Neuronal stem cell (in vitro differentiated cells): ENCODE measurements around the gene PDE6B.

Experiments used
- DNase-seq: peaks from one replicate; pipeline ENCODE4 v3.0.0-alpha.2; 2013; ENCODE audit warnings: low spot score
- H2AFZ ChIP-seq: one replicate; pipeline ENCODE4 v1.6.1; 2013; ENCODE audit warnings: mild to moderate bottlenecking, low read length, inconsistent platforms
- H2AK5ac ChIP-seq: 2 replicates; pipeline ENCODE4 v1.6.1; 2013; ENCODE audit warnings: low read depth, mild to moderate bottlenecking, inconsistent platforms, low read length, moderate library complexity, mixed read lengths
- H2BK120ac ChIP-seq: 2 replicates; pipeline ENCODE4 v1.6.1; 2013; ENCODE audit warnings: low read depth, mild to moderate bottlenecking, inconsistent platforms, low read length, moderate library complexity, mixed read lengths
- H2BK12ac ChIP-seq: one replicate; pipeline ENCODE4 v1.6.1; 2013; ENCODE audit warnings: low read length, inconsistent platforms
- H2BK15ac ChIP-seq: 2 replicates; pipeline ENCODE4 v1.6.1; 2013; ENCODE audit warnings: mild to moderate bottlenecking, low read length, inconsistent platforms, mixed read lengths
- H2BK5ac ChIP-seq: one replicate; pipeline ENCODE4 v1.6.1; 2013; ENCODE audit warnings: inconsistent platforms, mild to moderate bottlenecking, low read length, moderate library complexity
- H3K14ac ChIP-seq: one replicate; pipeline ENCODE4 v1.6.1; 2013; ENCODE audit warnings: low read length, inconsistent platforms
- H3K18ac ChIP-seq: 2 replicates; pipeline ENCODE4 v1.6.1; 2013; ENCODE audit warnings: low read length, inconsistent platforms
- H3K23ac ChIP-seq: 2 replicates; pipeline ENCODE4 v1.6.1; 2013; ENCODE audit warnings: low read depth, mild to moderate bottlenecking, mixed read lengths, low read length, inconsistent platforms; ENCODE audit not compliant: poor library complexity
- H3K27ac ChIP-seq: replicated peaks from 3 replicates; pipeline ENCODE4 v1.5.1; 2013; ENCODE audit warnings: low read length, inconsistent platforms
- H3K27me3 ChIP-seq, 3 experiments: 2 replicates each; pipeline ENCODE4 v1.6.1; 2013; ENCODE audit warnings: low read length in 3 of 3, mild to moderate bottlenecking in 2 of 3, inconsistent platforms in 1 of 3, low read depth in 1 of 3, mixed read lengths in 1 of 3, moderate library complexity in 1 of 3; ENCODE audit not compliant: control insufficient read depth in 3 of 3, insufficient read depth in 3 of 3
- H3K36me3 ChIP-seq, 2 donors: replicated peaks in 1 of 2; 2 replicates each; pipeline ENCODE4 v1.6.1; 2013; ENCODE audit warnings: low read length in 2 of 2; ENCODE audit not compliant: control insufficient read depth in 2 of 2, insufficient read depth in 2 of 2
- H3K4ac ChIP-seq: 2 replicates; pipeline ENCODE4 v1.6.1; 2013; ENCODE audit warnings: inconsistent platforms, mild to moderate bottlenecking, low read length, moderate library complexity
- H3K4me1 ChIP-seq, 2 donors: 1 replicate in 1 of 2; 2 replicates in 1 of 2; pipeline ENCODE4 v1.6.1; 2013; ENCODE audit warnings: low read length in 2 of 2, low read depth in 1 of 2; ENCODE audit not compliant: control insufficient read depth in 2 of 2, insufficient read depth in 1 of 2
- H3K4me2 ChIP-seq: one replicate; pipeline ENCODE4 v1.6.1; 2013; ENCODE audit warnings: mild to moderate bottlenecking, low read length, inconsistent platforms; ENCODE audit not compliant: insufficient read depth, poor library complexity, severe bottlenecking
- H3K4me3 ChIP-seq, 2 donors: 2 replicates each; pipeline ENCODE4 v1.5.1; 2013; ENCODE audit warnings: low read length in 2 of 2, mild to moderate bottlenecking in 2 of 2, inconsistent platforms in 1 of 2, moderate library complexity in 1 of 2
- H3K79me1 ChIP-seq: one replicate; pipeline ENCODE4 v1.6.1; 2013; ENCODE audit warnings: low read depth, mild to moderate bottlenecking, inconsistent platforms, low read length, moderate library complexity
- H3K9ac ChIP-seq: one replicate; pipeline ENCODE4 v1.6.1; 2013; ENCODE audit warnings: mild to moderate bottlenecking, low read depth, low read length, inconsistent platforms; ENCODE audit not compliant: poor library complexity
- H3K9me3 ChIP-seq, 2 donors: replicated peaks in 1 of 2; 2 replicates each; pipeline versions ENCODE3 to v1.6.1; 2013; ENCODE audit warnings: low read length in 2 of 2, mild to moderate bottlenecking in 2 of 2, inconsistent platforms in 1 of 2, low read depth in 1 of 2, mixed read lengths in 1 of 2, moderate library complexity in 1 of 2; ENCODE audit not compliant: control insufficient read depth in 2 of 2, insufficient read depth in 1 of 2
- H4K8ac ChIP-seq: one replicate; pipeline ENCODE4 v1.6.1; 2013; ENCODE audit warnings: low read depth, mild to moderate bottlenecking, inconsistent platforms, low read length, moderate library complexity
- H4K91ac ChIP-seq: one replicate; pipeline ENCODE4 v1.6.1; 2013; ENCODE audit warnings: low read length, low read depth, mild to moderate bottlenecking, inconsistent platforms; ENCODE audit not compliant: poor library complexity
- WGBS, 2 donors: extraction: QIAGEN DNeasy Blood & Tissue Kit; methylation state at CpG; one replicate each; pipeline ENCODE4 v1.1.7; 2013; ENCODE audit warnings: missing lambda C conversion rate in 2 of 2, mixed read lengths in 1 of 2; ENCODE audit not compliant: insufficient read length in 2 of 2, insufficient replicate concordance in 1 of 2; ENCODE audit errors: extremely low coverage in 2 of 2; 5-methylcytosine and 5-hydroxymethylcytosine counted together

The PDE6B gene

DNA sequence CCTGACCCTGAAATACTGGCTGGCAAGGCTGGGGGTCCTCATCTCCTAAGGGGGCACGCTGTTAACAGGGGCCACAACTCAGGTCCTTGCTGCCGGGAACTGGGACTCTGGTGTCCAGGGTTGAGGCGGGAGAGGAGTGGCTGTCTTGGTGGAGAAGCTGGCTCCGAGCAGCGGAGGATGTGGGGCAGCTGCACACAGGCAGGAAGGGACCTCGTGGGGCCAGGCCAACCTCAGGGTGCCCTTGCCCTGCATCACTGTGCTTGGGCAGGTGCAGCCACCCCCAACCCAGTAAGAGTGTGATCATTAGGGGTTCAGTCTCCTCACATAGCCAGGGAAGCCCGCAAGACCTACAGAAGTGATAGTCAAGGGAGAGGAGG is 12.6 kb upstream of the PDE6B start:
- Histone ChIP-seq H2BK12ac (no peak overlapping the region), H3K4me2 (no peak overlapping the region), H2BK5ac (peak overlapping the region; percentile 45), H3K9me3 (peaks cover 0 to 7% of the 10 kb centered on the region in 2 donors), H2AK5ac (peak overlapping the region; percentile 11), H3K18ac (peak overlapping the region; percentile 50), H3K4me3 (no peak overlapping the region), H3K36me3 (no peaks in the 10 kb centered on the region), H3K27me3 (peaks cover 0 to 6% (median 0%) of the 10 kb centered on the region in 3 experiments), H2BK15ac (no peak overlapping the region), H3K79me1 (no peaks in the 10 kb centered on the region), H4K91ac (no peak overlapping the region), H3K14ac (peak overlapping the region; percentile 56), H3K4ac (no peak overlapping the region), H3K9ac (no peak overlapping the region), H3K27ac (no peak overlapping the region), H4K8ac (no peak overlapping the region), H2BK120ac (no peak overlapping the region), H3K23ac (peak overlapping the region; percentile 90), H3K4me1 (no peaks in the 10 kb centered on the region), H2AFZ (no peak overlapping the region)
- no CpG with 5 or more reads among the region's 7 CpGs for WGBS, 2 donors
- no peak for DNase-seq

DNA sequence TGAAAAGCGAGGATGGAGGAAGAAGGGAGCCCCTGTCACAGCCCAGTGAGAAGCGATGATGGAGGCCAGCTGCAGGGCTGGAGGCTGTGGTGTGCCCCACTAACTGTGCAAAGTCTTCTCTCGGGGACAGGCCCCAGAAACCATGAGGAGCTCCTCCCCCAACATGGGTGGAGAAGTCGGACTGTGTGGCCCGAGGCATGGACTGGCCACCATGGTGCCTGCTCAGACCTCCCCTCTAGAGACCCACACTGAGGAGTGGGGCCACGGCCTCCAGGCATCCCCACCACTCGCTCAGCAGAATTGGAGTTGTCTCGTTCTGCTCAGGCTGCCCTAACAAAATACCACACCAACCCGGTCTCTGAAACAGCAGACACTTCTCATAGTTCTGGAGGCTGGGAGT is 12.2 kb upstream of the PDE6B start:
- no peak for DNase-seq
- H3K14ac ChIP-seq: no peak overlapping the region
- no peak overlapping the region for H4K8ac ChIP-seq
- no peak overlapping the region for H2AK5ac ChIP-seq
- H3K36me3 ChIP-seq: no peaks in the 10 kb centered on the region
- no peak overlapping the region for H4K91ac ChIP-seq
- H3K79me1 ChIP-seq: no peaks in the 10 kb centered on the region
- no peak overlapping the region for H3K4me2 ChIP-seq
- H2AFZ ChIP-seq: no peak overlapping the region
- WGBS, 2 donors: no CpG with 5 or more reads among the region's 9 CpGs
- no peak overlapping the region for H3K4ac ChIP-seq
- no peak overlapping the region for H2BK5ac ChIP-seq
- H3K4me1 ChIP-seq: no peaks in the 10 kb centered on the region
- no peak overlapping the region for H3K27ac ChIP-seq
- peaks cover 0 to 7% of the 10 kb centered on the region in 2 donors for H3K9me3 ChIP-seq
- H3K23ac ChIP-seq: peak overlapping the region; percentile 90
- no peak overlapping the region for H2BK120ac ChIP-seq
- no peak overlapping the region for H3K9ac ChIP-seq
- no peak overlapping the region for H2BK12ac ChIP-seq
- peak overlapping the region; percentile 29 for H3K18ac ChIP-seq
- H2BK15ac ChIP-seq: no peak overlapping the region
- peaks cover 0 to 6% (median 0%) of the 10 kb centered on the region in 3 experiments for H3K27me3 ChIP-seq
- no peak overlapping the region for H3K4me3 ChIP-seq

DNA sequence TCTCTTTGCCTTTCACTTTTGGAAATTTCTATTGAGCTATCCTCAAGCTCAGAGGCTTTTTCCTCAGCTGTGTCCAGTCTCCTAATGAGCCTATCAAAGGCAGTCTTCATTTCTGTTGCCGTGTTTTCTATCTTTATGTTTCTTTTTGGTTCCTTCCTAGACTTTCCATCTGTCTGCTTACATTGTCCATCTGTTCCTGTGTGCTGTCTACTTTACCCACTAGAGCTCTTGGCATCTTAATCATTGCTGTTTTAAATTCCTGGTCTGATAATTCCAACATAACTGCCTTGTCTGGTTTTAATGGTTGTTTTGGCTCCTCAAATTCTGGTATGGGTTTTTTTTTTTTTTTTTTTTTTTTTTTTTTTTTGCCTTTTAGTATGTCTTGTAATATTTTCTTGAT is 9.3 kb upstream of the PDE6B start:
- Histone ChIP-seq H3K14ac (no peak overlapping the region), H2BK12ac (no peak overlapping the region), H2AK5ac (no peak overlapping the region), H3K4me1 (no peaks in the 10 kb centered on the region), H3K23ac (no peak overlapping the region), H3K18ac (no peak overlapping the region), H3K36me3 (no peaks in the 10 kb centered on the region), H2BK15ac (no peak overlapping the region), H3K9ac (no peak overlapping the region), H3K9me3 (no peaks in the 10 kb centered on the region), H4K91ac (no peak overlapping the region), H2BK120ac (no peak overlapping the region), H3K27me3 (peaks cover 0 to 6% (median 0%) of the 10 kb centered on the region in 3 experiments), H4K8ac (no peak overlapping the region), H2AFZ (no peak overlapping the region), H3K4ac (no peak overlapping the region), H3K27ac (no peak overlapping the region), H3K4me3 (no peak overlapping the region), H2BK5ac (no peak overlapping the region), H3K79me1 (no peaks in the 10 kb centered on the region), H3K4me2 (no peak overlapping the region)
- no CpG with 5 or more reads among the region's 1 CpG for WGBS, 2 donors
- DNase-seq: no peak

DNA sequence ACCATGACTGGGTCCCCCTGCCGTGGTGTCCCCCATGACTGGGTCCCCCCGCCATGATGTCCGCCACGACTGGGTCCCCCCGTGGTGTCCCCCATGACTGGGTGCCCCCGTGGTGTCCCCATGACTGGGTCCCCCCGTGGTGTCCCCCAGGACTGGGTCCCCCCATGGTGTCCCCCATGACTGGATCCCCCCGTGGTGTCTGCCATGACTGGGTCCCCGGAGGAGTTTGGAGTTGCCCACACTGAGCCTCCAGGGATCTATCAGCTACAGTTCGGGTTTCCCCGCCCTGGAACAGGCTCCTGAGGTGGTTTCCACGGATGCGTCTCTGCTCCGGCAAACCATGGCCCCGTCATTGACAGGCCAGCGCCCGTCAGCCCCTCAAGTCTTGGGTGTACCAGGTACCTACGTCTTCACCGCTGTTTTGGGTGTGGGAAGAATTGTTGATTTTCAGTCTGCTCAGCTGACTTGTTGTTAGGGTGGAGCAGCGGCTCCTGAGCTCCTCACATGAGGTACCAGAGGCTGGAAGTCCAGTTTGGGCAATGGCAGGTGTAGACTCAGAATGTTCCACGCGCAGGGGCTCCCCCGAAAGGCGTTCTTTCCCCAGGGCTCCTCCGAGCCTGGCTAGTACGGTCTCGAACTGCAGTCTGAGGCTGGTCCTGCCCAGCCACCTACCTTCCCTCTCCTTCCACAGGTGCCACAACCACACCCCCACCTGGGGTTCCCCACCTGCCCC is 8.3 kb upstream of the PDE6B start:
- Histone ChIP-seq H2BK5ac (no peak overlapping the region), H3K79me1 (no peaks in the 10 kb centered on the region), H3K27ac (no peak overlapping the region), H2AK5ac (peak overlapping the region; percentile 18), H3K4me1 (no peaks in the 10 kb centered on the region), H3K14ac (no peak overlapping the region), H3K4me2 (no peak overlapping the region), H3K9ac (no peak overlapping the region), H2AFZ (no peak overlapping the region), H3K4me3 (peak overlapping the region in 1 of 2 donors; percentile 19), H3K27me3 (peaks cover 0 to 6% (median 0%) of the 10 kb centered on the region in 3 experiments), H3K23ac (no peak overlapping the region), H2BK12ac (no peak overlapping the region), H3K36me3 (no peaks in the 10 kb centered on the region), H4K8ac (no peak overlapping the region), H3K4ac (no peak overlapping the region), H3K18ac (no peak overlapping the region), H4K91ac (no peak overlapping the region), H3K9me3 (no peaks in the 10 kb centered on the region), H2BK120ac (no peak overlapping the region), H2BK15ac (no peak overlapping the region)
- no peak for DNase-seq
- WGBS, 2 donors: no CpG with 5 or more reads among the region's 27 CpGs
